HEK293 (cell line): ENCODE measurements around the gene VSIG1.

ENCODE experiments used
- CTCF ChIP-seq: fragments of 450-650 bp; formaldehyde crosslinking; IDR thresholded peaks from 2 replicates; pipeline ENCODE4 v1.5.1; 2016; ENCODE audit warnings: missing biosample characterization, missing genetic modification characterization
- SP2 ChIP-seq: fragments of 450-650 bp; formaldehyde crosslinking; IDR thresholded peaks from 2 replicates; pipeline ENCODE4 v1.5.1; 2016; ENCODE audit warnings: missing biosample characterization, missing genetic modification characterization
- ZEB2 ChIP-seq: fragments of 450-650 bp; formaldehyde crosslinking; IDR thresholded peaks from 2 replicates; pipeline ENCODE4 v1.5.1; 2016; ENCODE audit warnings: missing biosample characterization, missing genetic modification characterization
- ZFP3 ChIP-seq: fragments of 450-650 bp; formaldehyde crosslinking; IDR thresholded peaks from 2 replicates; pipeline ENCODE4 v1.5.1; 2016; ENCODE audit warnings: low read depth, missing biosample characterization, missing genetic modification characterization
- ZNF23 ChIP-seq: fragments of 450-650 bp; formaldehyde crosslinking; IDR thresholded peaks from 2 replicates; pipeline ENCODE4 v1.5.1; 2016; ENCODE audit warnings: missing biosample characterization, missing genetic modification characterization, borderline replicate concordance
- ZNF558 ChIP-seq: fragments of 450-650 bp; formaldehyde crosslinking; IDR thresholded peaks from 2 replicates; pipeline ENCODE4 v1.5.1; 2016; ENCODE audit warnings: missing biosample characterization, missing genetic modification characterization
- ZXDB ChIP-seq: fragments of 450-650 bp; formaldehyde crosslinking; IDR thresholded peaks from 2 replicates; pipeline ENCODE4 v1.5.1; 2016; ENCODE audit warnings: missing biosample characterization, missing genetic modification characterization

DNA sequence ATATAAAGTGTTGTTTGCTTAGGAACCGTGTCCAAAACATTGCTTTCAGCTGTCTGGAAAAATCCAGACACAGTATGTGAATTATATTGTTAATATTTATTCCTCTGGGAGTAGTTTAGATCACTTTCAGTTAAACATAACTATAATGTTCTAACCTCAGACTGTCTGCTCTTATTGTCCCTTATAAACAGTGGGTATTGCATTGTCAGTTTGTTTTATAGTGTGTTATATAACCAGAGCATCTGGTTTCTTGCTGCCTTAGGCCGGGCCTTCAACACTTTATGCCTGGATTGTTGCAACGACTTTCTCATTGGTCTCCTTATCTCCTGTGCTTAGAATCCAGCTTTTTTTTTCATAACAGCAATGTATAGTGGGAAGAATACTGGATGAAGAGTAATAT, 73.1 kb downstream of the VSIG1 start:
- TF ChIP-seq ZFP3 (no peak), CTCF (tag by site-specific recombination) (no peak), ZNF23 (tag by site-specific recombination) (no peak), ZXDB (tag by site-specific recombination) (no peak), ZNF558 (tag by site-specific recombination) (no peak), ZEB2 (no peak), SP2 (no peak)
